A673 (cell line): Measurements from ENCODE around the gene SFN. TPM values are rescaled to one million over a fixed set of nuclear protein-coding genes. Genes with fewer than 3 reads are reported as not detected.

Source experiments
- BruUV-seq: library from RNA; stranded (reverse); fragments of 400-500 nt; replicated peaks from 2 replicates; lab custom pipeline; 2021; lab: Mats Ljungman, UMichigan
- CTCF ChIA-PET: fragments of 300-600 bp; sonication (Branson Sonifier 250); formaldehyde crosslinking; loops from one replicate; lab custom pipeline; 2022; ENCODE audit warnings: antibody characterized with exemption; lab: Charles Lee
- POLR2A ChIA-PET: fragments of 300-600 bp; sonication (Branson Sonifier 250); formaldehyde crosslinking; loops from one replicate; lab custom pipeline; 2022; ENCODE audit warnings: antibody characterized with exemption; ENCODE audit not compliant: low non-redundant PET; lab: Charles Lee
- DNase-seq: peaks from one replicate; pipeline ENCODE4 v3.0.0-alpha.2; 2015; ENCODE audit warnings: low spot score
- H3K27ac ChIP-seq: fragments of 200-600 bp; sonication (generic); 2 replicates; pipeline ENCODE4 v1.5.1; 2016; ENCODE audit warnings: mixed run types, low read depth, mild to moderate bottlenecking, mixed read lengths, antibody characterized with exemption, low read length; ENCODE audit not compliant: poor library complexity, severe bottlenecking
- H3K27me3 ChIP-seq: fragments of 200-600 bp; sonication (generic); replicated peaks from 2 replicates; pipeline ENCODE4 v1.6.1; 2017; ENCODE audit warnings: mixed run types, low read depth, mild to moderate bottlenecking, mixed read lengths, antibody characterized with exemption, low read length; ENCODE audit not compliant: insufficient read depth, poor library complexity
- H3K36me3 ChIP-seq: fragments of 200-600 bp; sonication (generic); 2 replicates; pipeline ENCODE4 v1.6.1; 2016; ENCODE audit warnings: mixed run types, mild to moderate bottlenecking, mixed read lengths, antibody characterized with exemption, low read length; ENCODE audit not compliant: insufficient read depth, poor library complexity, severe bottlenecking
- H3K4me1 ChIP-seq: fragments of 200-600 bp; sonication (generic); 2 replicates; pipeline ENCODE4 v1.6.1; 2017; ENCODE audit warnings: mixed run types, mild to moderate bottlenecking, mixed read lengths, antibody characterized with exemption, low read length; ENCODE audit not compliant: insufficient read depth, poor library complexity, severe bottlenecking
- H3K4me3 ChIP-seq: fragments of 200-600 bp; sonication (generic); 2 replicates; pipeline ENCODE4 v1.5.1; 2016; ENCODE audit warnings: low read depth, mixed run types, mild to moderate bottlenecking, mixed read lengths, low read length; ENCODE audit not compliant: poor library complexity, severe bottlenecking
- H3K9me3 ChIP-seq: fragments of 200-600 bp; sonication (generic); 2 replicates; pipeline ENCODE4 v1.6.1; 2016; ENCODE audit warnings: mixed run types, low read depth, mild to moderate bottlenecking, mixed read lengths, antibody characterized with exemption, low read length; ENCODE audit not compliant: poor library complexity, severe bottlenecking
- EZH2 ChIP-seq: fragments of 200-600 bp; sonication (generic); IDR thresholded peaks from 2 replicates; pipeline ENCODE4 v1.6.1; 2017; ENCODE audit warnings: borderline replicate concordance, low read depth, mild to moderate bottlenecking, mixed read lengths, antibody characterized with exemption, low read length; ENCODE audit not compliant: poor library complexity, severe bottlenecking
- intact Hi-C: fragments of 100-400 bp; cut with micrococcal nuclease; formaldehyde crosslinking; loops from one replicate; pipeline ENCODE4 v1.10.0; 2022; ENCODE audit not compliant: unreplicated experiment
- total RNA-seq: library from RNA; stranded (reverse); gene quantifications from 2 replicates; pipeline ENCODE4 v1.2.3, GENCODE V29; 2021
- TF ChIP-seq, protein P1 (sequence below): fragments of 300-800, 200-600 bp; sonication (generic); conservative IDR thresholded peaks from 2 replicates; pipeline ENCODE4 v1.5.1; 2017; ENCODE audit warnings: low read depth, mild to moderate bottlenecking, antibody characterized with exemption, low read length, moderate library complexity, mixed read lengths

Gene SFN
- total RNA-seq, 1 experiment from 2014 or later: not detected

DNA sequence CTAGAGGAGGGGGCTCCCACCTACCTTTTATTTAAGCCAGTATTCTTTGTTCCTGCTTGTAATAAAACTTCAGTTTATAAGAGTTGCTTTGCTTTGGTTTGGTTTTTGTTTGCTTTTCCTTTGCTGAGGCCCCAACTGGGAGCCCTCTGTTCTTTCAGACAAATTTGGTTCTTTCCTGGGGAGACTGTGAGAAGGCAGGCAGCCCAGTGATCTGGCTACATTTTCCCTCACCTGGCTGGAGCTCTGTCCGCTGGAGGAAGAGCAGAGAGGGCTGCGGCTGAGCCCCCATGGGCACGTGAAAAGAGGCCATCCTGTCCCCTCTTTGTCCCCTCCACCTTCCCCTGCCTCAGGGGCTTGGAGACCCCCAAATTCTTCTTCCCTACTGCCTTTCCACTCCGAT, 7.3 kb upstream of the SFN start:
- no peaks in the 10 kb centered on the region for H3K9me3 ChIP-seq
- no peaks in the 10 kb centered on the region for H3K4me1 ChIP-seq
- no peaks in the 10 kb centered on the region for H3K27me3 ChIP-seq
- intact Hi-C loops: no loop called here
- BruUV-seq: no TSS peak
- POLR2A ChIA-PET: no interaction called here
- CTCF ChIA-PET: interaction anchor here (0.5 kb wide), 1 partner anchor 1188 kb away, joined by 6 read pairs; no protein-coding TSS in a partner anchor
- no peak for TF ChIP-seq EZH2
- TF ChIP-seq, protein P1, sequence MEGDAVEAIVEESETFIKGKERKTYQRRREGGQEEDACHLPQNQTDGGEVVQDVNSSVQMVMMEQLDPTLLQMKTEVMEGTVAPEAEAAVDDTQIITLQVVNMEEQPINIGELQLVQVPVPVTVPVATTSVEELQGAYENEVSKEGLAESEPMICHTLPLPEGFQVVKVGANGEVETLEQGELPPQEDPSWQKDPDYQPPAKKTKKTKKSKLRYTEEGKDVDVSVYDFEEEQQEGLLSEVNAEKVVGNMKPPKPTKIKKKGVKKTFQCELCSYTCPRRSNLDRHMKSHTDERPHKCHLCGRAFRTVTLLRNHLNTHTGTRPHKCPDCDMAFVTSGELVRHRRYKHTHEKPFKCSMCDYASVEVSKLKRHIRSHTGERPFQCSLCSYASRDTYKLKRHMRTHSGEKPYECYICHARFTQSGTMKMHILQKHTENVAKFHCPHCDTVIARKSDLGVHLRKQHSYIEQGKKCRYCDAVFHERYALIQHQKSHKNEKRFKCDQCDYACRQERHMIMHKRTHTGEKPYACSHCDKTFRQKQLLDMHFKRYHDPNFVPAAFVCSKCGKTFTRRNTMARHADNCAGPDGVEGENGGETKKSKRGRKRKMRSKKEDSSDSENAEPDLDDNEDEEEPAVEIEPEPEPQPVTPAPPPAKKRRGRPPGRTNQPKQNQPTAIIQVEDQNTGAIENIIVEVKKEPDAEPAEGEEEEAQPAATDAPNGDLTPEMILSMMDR: no peak
- DNase-seq: no peak
- peaks cover 35% of the 10 kb centered on the region for H3K36me3 ChIP-seq
- no peak overlapping the region for H3K4me3 ChIP-seq
- H3K27ac ChIP-seq: no peak overlapping the region

- POLR2A ChIA-PET: no interaction called here
- BruUV-seq: no TSS peak
- Histone ChIP-seq H3K9me3 (no peaks in the 10 kb centered on the region), H3K36me3 (peaks cover 30% of the 10 kb centered on the region), H3K27ac (no peak overlapping the region), H3K4me1 (no peaks in the 10 kb centered on the region), H3K4me3 (no peak overlapping the region), H3K27me3 (no peaks in the 10 kb centered on the region)
- CTCF ChIA-PET: no interaction called here
- TF ChIP-seq EZH2: no peak
- TF ChIP-seq, protein P1: no peak
- intact Hi-C loops: no loop called here
- no peak for DNase-seq
Observed at GRCh38 chr1:26856181-26856580, 6.8 kb upstream of the SFN start.

- no peak overlapping the region for H3K27ac ChIP-seq
- POLR2A ChIA-PET: no interaction called here
Observed at GRCh38 chr1:26856604-26857469, 6.1 kb upstream of the SFN start.

More at GRCh38 chr1:26856604-26857469, 6.1 kb upstream of the SFN start:
- no TSS peak for BruUV-seq
- H3K4me3 ChIP-seq: no peak overlapping the region
- no peak for DNase-seq
- intact Hi-C loops: no loop called here
- no peak for TF ChIP-seq EZH2
- TF ChIP-seq, protein P1: no peak
- CTCF ChIA-PET: no interaction called here
- no peaks in the 10 kb centered on the region for H3K27me3 ChIP-seq
- no peaks in the 10 kb centered on the region for H3K9me3 ChIP-seq
- peaks cover 27% of the 10 kb centered on the region for H3K36me3 ChIP-seq
- H3K4me1 ChIP-seq: no peaks in the 10 kb centered on the region
